GM20000 (cell line): ENCODE measurements around the gene PBX1.

ENCODE experiments used
- DNase-seq: peaks from one replicate; pipeline ENCODE4 v3.0.0; 2012; ENCODE audit warnings: low spot score
- CTCF ChIP-seq: IDR thresholded peaks from 2 replicates; pipeline ENCODE4 v1.5.1; 2012; ENCODE audit warnings: mild to moderate bottlenecking, control low read depth; ENCODE audit errors: extremely low read depth, missing control alignments

The PBX1 gene

GRCh38 chr1:164583835-164584539 lies 25.0 kb downstream of the PBX1 start:
- no peak for TF ChIP-seq CTCF
- no peak for DNase-seq

- no peak for DNase-seq
These were observed 27.6 kb downstream of the PBX1 start for GRCh38 chr1:164586591-164586990.

GRCh38 chr1:164587617-164588501 lies 28.9 kb downstream of the PBX1 start:
- no peak for DNase-seq
- no peak for TF ChIP-seq CTCF

More at GRCh38 chr1:164586591-164586990, 27.6 kb downstream of the PBX1 start:
- no peak for TF ChIP-seq CTCF

- DNase-seq, result no peak
- TF ChIP-seq CTCF, result no peak
These were observed 29.7 kb downstream of the PBX1 start for GRCh38 chr1:164588516-164589341.

- no peak for DNase-seq
These were observed 30.4 kb downstream of the PBX1 start for GRCh38 chr1:164589408-164589807.

GRCh38 chr1:164589961-164590507 lies 31.1 kb downstream of the PBX1 start:
- no peak for TF ChIP-seq CTCF

More at GRCh38 chr1:164589408-164589807, 30.4 kb downstream of the PBX1 start:
- TF ChIP-seq CTCF, result no peak

More at GRCh38 chr1:164589961-164590507, 31.1 kb downstream of the PBX1 start:
- no peak for DNase-seq
